Globus pallidus (tissue), 1 donor: Measurements from ENCODE around the gene GPR3.
A peak's percentile ranks its signal among the peaks of the same experiment; 100 is the strongest.
"Not testable (repeated sequence)": the region's sequence is repeated elsewhere in the genome, so short reads cannot be mapped to it uniquely, and the experiment has no call there.

Experiments
- DNase-seq: peaks from one replicate; pipeline ENCODE4 v3.0.0-alpha.2; 2015; ENCODE audit warnings: low spot score

Gene GPR3

DNA sequence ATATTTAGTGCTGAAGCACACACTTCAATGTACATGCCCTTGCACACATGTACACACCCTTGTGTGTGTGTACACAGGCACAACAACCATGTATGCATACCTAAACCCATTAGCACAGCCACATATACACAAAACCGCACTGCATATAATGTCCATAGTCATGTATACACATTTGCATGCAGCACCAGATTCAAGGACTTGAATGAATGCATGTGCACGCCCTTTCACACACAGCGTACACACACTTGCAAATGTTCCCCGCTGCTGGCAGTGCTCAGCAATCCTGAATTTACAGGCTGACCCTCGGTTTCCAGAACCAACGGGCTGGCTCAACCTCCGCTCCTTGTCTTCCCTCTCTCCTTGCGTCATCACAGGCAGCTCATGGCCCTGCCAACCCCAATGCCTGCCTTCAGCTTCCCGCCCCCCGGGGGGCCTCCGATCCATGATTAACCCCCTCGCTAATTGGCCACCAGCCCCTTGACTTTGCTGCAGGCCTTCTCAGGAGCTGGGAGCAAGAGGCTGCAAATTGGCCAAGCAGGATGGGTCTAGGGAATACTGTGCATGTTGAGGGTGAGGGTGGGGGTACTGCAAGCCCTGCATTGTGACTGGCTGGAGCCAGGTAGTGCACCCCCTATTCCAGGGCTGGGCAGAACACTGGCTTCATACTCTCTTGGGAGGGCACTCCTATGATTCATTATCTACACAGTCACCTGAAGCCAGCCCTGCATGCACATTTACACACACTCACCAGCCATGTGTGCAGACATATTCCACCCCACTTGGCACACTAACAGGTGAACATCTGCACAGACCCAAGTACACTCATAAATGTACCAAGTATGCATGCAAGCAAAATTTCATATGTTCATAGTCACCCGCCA lies 7.9 kb downstream of the GPR3 start:
- no peak for DNase-seq

DNA sequence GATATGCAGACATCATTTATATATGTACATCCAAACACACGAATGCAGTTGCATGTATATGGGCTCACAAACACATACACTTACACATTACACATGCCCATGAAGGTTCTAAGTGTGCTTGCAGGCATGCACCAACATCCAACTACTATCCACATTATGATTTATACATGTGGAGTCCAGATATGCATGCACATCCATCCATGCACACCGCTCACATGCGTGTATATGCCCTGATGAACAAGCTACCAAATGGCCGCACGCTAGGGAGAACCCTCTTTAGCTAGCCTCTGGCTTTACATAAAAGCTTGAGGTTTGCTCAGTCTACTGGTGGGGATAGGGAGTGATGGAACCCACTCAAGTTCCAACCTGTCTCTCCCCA lies 8.5 kb downstream of the GPR3 start:
- DNase-seq: no peak

DNA sequence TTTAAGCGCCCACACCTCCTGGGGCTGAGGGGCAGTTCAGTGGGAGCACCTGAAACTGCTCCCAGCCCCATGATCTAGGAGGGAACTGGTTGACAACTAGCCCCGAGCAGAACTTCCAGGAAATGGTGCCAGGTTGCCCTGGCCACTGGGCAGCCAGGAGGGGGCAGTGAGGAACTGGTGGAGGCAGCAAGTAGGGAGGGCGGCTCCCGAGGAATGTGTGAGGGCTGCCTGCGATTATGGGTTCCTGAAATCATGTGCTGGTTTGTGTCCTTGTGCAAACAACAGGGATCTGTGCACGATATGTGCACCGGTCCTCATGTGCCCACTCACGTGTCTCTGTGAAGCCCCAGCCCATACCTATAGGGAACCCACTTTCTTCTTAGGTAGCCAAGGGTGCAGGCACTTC lies 9.9 kb downstream of the GPR3 start:
- DNase-seq: peak; percentile 69

DNA sequence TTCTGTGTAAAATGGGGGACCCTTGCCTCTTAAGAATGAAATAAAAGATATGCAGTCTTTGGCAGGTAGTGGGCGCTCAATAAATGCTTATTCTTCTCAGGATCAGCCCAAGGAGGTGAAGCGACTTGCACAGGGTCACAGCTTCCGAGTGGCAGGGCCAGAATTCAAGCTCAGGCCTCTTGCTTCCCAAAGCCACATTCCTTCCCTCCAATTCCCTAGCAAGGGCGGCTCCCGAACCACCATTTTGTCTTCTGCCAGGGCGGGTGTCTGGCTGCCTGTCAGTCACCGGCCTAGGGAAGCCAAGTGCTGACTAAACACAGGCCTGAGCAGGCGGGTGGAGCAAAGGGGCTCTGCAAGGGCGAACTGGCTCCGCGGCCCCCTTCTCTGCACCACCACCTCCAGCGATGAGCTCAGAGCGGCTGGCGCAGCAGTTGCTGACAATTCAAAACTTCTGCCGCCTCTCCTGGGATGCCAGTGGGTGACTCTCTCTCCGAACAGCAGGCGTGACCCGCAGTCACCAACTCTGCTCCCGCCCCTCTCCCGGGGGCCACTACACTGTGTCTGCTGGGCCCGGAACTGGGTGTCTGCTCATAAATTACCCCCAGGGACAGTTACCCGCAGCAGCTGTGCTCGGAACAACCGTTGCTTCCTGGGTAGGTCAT lies 10.8 kb downstream of the GPR3 start:
- DNase-seq: no peak

DNA sequence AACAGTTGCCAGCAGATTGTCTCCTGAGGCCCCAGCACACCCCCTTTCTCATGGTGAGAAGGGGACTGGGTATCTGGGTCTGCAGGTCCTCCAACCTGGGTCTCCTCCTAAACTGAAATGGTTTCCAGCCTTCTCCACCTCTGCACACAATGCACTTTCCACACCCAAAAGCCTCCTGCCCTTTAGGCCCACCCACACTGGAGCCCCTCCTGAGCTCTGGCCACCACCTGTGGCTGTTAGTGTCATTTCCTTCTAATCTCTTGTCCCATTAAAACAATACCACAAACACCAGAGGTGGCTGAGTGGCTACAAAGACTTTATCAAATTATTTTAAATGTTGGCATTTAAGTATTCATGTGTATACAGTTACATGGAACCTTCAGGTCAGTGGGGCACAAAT lies 11.5 kb downstream of the GPR3 start:
- no peak for DNase-seq

DNA sequence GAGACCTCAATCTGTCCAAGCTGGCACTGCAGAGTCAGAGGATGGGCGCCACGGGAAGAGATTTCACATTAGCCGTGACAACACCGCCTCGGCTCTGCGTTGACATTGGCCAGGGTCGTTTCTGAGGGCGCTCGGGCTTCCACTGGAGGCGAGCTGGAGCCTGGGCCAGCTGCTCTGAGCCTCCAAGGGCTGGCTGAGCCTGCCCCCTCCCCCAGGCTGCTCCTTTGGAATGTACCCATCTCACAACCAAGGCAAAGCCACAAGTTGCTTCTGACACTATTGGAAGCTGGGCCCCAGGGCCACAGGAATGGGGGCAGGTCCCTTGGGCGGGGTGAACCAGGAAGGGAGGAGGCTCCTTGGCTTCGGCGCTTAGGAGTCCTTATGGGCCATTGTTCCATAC lies 12.7 kb downstream of the GPR3 start:
- DNase-seq: no peak

DNA sequence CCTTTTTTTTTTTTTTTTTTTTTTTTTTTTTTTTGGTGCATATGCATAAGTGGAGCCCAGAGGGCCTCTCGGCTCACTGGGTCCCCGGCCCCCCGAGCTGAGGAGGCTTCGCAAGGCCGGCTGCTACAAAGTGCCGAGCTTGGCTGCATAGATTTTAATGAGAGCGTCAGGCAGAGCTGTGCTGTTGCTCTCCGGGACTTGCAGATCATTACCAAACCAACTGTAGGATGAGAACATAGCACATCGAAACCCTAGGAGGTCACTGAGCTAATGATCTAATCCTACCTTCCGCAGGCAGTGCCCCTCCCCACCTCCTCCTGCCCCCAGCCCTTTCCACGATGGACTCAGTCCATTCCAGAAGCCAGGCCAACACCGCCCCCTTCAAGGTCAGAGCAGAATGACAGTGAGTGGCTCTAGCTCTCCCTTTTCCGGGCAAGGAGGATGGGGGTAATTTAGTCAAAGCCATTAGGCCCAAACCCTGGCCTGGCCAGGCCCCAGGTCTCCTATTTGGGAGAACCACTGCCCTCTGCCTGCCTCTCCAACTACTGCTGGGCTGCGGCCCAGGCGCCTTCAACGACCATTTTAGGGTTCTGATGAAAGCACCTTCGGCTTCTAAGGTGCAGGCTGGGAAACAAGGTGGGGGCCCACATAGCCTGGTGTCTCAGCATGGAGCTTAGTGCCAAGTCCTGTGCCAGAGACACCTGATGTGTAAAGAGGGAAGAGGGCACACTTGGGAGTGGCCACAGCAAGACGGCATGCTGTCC lies 13.4 kb downstream of the GPR3 start:
- DNase-seq: not testable (repeated sequence)

DNA sequence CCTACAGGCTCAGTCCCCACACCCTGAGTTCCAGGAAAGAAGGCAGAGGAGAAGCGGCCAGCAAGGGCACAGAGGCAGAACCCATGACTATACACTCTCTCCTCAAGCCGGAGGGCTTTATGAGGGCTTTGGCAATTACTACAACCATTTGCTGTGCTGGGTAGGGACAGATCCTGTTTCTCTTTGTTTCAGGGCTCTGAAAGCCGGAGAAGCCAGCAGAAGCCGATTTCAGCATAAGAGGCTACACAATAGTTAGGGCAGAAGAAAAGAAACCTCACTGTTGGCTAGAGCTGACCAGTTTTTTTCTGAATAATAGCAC lies 13.9 kb downstream of the GPR3 start:
- peak; percentile 51 for DNase-seq

DNA sequence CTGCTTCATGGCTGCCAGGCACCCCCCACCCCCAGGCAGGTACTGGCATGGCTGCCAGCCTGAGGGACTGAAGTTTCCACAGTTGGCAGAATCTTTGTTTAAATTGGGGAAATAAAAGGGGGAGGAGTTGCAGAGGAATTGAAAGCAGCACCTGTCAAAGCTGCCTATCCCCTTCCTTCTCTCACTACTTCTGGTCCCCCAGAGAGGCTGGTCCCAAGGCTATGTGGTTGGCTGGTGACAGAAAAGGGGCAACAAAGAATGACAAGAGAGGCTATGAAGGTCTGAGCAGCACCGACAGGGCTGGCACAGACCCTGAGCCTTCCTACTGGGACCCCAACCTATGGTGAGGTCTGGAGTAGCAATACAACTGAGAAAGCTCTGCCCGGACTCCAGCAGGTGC lies 14.4 kb downstream of the GPR3 start:
- DNase-seq: not testable (repeated sequence)

DNA sequence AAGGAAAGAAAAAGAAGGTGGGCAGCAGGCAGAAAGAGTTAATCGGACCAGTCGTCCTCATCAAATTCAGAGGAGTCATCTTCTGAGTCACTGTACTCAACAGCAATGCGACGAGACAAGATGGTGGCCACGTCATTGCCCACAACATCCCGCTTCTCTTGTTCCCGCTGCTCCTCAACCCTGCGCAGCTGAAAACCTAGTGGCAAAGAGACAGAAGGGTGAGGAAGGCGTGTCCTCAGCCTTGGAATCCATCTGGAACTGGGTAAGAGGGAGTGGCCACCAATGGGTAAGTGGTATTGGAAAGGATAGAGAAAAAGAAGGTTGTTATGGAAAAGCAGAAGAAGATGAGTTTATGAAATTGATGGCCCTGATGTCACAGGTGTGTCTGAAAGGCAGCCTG lies 15.7 kb downstream of the GPR3 start:
- no peak for DNase-seq

DNA sequence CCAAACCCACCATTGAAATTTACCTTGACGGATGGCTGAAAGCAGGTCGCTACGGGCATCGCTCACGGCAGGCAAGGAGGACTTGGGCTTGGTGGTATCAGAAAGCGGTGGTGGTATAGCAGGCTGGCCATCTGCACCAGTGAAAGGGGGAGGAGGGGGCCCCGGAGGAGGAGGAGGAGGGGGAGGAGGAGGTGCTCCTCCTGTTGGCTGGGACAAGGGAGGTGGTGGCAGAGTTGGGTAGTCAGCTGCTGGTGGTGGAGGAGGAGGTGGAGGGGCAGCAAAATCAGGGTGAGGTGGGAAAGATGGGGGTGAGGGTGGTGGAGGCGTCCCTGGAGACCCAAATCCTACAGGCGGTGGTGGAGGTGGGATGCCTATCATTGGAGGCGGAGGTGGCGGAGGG lies 17.2 kb downstream of the GPR3 start:
- DNase-seq: no peak

DNA sequence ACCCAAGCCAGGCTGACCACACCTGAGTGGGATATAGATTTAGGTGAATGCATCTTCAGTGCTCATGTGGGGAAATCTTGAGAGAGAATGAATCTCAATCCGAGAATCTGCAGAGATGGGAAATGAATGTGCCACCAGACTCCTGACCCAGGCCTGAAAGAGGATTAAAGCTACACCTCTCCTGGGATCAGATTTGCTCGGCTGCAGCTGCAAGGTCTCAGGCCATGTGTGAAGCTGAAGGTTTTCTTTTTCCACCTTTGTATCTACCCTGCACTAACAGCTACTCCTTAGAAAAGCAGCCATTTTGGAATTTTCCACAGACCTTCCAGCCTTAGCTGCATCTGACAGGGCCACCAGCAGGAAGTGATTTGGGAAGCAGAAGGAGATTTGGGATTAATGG lies 18.3 kb downstream of the GPR3 start:
- no peak for DNase-seq

DNA sequence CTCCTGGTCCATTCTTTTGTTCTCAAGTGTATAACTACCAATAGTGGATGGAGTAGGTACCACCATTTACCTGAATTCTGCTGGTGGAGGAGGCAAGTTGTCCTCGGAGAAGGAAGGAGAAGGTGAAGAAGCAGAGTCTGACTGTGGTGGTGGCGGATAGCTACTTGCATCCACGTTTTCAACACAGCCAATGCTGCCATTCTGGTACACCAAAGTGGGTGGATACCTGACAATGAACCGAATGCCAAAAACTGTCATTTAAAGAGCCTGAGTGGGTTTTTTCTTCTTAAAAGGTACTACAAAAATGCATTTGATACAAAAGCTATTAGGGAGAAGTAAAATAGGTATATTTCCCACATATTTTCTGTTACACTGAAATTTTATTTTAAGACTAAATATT lies 20.1 kb downstream of the GPR3 start:
- no peak for DNase-seq

DNA sequence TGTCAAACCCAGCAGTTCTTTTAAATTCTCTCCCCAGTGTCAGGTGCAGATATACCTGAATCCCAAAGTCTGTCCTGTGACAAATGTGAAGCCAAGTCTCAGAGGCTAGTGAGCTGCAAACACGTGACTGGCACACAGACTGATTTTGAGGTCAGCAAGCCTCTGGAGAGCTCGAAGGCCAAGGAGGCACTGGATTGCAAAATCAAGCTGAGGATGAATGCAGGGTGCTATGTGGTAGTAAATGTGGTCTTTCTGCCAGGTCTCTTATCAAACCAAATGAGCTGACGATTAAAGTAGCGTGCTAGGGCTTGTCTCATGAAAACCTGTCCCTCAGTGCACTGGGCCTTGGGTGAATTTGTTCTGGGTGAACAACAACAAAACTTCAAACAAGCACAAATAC lies 20.6 kb downstream of the GPR3 start:
- no peak for DNase-seq

DNA sequence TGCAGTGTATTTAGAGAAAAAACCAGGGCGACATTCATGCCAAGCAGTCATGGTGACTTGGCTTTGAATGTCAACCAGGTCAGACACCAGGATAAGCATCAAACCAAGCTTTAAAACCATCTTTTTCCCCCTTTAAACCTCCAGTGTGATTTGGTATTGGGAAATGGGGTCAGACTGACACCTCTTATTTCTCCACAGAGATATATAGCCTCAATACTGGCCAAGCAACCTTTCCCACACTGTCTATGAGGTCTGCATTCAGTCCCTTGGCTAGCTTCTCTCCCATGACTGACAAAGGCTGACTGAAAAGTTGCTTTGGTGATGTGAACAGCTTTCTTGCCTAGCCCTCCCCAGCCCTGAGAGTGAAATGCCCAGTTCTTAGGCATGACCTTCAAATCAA lies 21.7 kb downstream of the GPR3 start:
- no peak for DNase-seq

DNA sequence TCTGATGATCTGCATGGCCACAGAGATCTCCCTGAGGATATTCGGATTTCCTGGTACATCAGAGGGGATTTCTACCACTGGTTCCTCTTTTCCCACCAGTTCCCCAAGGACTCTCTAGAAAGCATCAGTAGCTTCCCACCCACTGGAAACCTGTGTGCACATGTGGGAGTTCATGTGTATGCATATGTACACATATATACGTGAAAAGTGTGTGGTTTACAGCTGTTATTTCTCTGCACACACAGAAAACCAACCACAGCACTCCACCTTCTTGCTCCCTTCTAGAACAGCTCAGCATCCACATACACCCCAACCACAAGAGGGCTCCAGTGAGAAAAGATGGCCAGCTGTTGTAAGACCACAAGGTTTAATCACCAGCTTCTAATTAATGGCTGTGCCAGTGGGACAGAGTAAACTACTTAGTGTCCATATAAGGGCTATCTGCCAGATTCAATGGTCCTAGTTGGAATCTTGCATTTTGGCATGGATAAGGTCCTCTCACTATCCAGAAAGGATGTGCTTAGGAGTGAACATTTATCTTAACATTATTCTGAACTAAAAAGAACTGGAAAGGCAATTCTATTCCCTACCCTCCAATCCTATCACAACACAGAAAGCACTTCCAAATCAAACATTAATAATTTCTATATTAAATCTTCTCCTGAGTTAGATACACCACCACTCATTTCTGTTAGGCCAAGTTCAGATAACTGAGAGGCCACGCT lies 24.1 kb downstream of the GPR3 start:
- peak; percentile 74 for DNase-seq

DNA sequence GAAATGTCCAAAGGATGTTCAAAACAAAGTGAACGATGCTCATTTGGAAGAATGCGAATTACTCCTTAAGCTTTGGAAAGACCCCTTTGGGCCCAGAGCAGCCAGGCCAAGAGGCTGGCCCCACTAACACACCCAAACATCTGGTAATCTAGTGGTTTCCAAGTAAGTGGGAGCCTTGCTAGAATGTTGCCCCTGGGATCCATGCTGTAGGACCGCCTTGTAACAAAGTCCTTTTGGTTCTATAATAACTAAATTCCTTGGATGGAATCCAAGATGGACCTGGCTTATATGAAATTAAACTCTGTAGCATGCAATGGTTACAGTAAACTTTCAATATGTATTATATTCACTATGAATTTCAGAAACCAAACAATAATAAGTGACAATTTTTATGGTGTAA lies 25.3 kb downstream of the GPR3 start:
- DNase-seq: no peak

DNA sequence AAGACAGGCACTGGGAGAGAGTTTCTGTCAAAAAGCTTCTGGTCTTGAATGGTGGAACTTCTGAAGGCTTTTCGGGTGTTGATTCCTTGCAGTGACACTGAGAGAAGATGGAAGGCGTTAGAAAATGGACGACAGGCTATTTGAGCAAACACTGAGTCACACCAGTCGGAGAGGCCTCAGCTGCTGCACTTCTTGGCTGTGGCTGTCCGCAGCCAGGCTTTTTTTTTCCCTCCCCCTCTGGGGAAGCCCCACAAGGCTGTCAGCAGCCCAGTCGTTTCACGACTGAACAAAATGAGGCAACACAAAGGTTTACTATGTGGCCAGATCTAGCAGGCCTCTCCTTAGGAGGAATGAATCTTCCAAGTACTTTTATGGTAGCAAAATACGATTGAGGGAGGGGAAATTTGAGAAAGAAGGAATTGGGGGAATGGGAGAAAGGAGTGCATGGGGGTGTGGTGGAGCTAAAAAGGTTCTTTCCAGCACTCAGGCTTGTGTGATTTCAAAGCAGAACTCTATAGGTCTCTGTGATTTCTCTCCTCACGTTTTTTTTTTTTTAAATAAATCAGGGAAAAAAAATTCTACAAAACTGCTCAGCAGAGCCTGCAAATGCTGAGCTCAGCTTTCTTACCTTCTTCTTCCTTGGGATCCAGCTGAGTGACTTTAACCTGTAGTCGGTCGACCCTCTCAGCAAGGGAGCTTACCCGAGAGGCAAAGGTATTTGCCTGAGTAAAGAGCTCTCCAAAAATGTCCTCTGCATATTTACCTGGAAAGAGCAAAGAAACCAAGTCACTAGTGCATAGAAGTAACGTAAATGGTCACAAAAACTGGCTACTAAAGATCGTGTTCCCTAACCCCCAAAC lies 26.1 kb downstream of the GPR3 start:
- DNase-seq: peak; percentile 90

DNA sequence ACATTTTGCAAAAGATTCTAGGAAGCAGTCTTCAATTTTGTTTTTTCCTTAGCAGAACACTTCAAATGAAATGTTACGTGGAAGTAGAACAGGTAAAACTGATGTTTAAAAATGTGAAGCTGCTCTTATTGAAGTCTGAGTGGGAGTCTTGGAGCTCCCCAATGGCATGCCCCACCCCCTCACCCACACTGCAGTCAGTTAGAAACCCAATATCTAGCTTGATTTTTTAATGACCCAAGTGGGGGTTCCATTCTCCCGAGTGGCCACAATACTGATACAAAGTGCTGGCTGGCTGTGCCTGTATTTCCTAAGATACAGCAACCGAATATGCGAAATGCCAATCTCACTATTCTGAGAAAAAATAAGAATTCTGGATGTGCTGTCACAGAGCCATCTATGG lies 31.3 kb downstream of the GPR3 start:
- no peak for DNase-seq

DNA sequence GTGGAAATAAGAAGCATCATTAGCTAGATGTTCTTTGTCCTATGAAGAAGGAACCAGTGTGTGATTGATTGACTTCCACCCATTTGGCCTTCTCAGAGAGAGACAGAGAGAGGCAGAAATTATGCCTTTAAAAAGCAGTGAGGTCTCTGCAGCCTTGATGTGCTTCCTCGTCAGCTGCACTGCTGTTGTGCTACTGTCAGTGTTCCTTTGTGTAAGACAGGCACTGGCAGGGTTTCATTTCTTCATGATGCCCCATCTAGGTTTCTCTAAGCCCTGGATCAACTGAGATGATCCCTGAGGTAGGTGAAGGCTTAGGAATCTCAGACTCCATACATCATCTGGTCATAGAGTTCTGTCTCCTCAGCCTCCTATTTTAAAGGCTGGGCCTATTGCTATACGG lies 34.9 kb downstream of the GPR3 start:
- DNase-seq: peak; percentile 53

DNA sequence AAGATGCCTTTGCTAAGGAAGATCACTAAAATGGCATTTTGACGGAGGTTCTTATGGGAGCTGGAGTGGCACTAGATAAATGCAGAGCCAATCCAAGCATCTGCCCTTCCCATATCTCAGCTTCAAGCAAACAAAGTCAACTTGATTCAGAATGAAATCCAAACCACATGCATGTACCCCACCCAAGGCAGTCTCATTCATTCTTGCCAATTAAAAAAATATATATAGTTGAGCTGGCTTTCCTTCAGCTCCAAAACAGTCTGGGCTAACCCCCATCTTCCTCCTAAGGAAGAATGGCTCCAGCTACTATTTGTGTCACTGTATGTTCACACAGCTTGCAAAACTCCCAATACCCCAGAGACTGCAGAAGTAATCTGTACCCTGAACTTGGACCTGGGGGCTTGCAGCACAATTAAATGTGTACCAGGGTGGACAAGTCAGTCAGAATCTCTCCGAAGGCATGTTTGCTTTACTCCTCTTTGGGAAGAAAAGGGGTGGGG lies 35.4 kb downstream of the GPR3 start:
- DNase-seq: no peak
